Activated T-cell treated with anti-CD3 and anti-CD28 coated beads, Interleukin-2, amount 50 U/mL, for 4 hours (primary cell): Measurements from ENCODE around the gene ITPKB. TPM values are rescaled to one million over a fixed set of nuclear protein-coding genes. Genes with fewer than 3 reads are reported as not detected.
"Not testable (repeated sequence)": the region's sequence is repeated elsewhere in the genome, so short reads cannot be mapped to it uniquely, and the experiment has no call there.

Experiments used
- ATAC-seq, 2 donors: fragments of 200-7000 bp; cut with Tn5 transposase; one replicate each; pipeline ENCODE4 v1.10.0; 2021
- DNase-seq: peaks from one replicate; pipeline ENCODE4 v3.0.0-alpha.2; 2020
- H3K27me3 Mint-ChIP-seq: one replicate; pipeline ENCODE4 v1.8.0; 2021; ENCODE audit warnings: low read depth, mixed read lengths
- H3K36me3 Mint-ChIP-seq: one replicate; pipeline ENCODE4 v1.8.0; 2022; ENCODE audit warnings: mixed read lengths; ENCODE audit not compliant: insufficient read depth
- H3K4me1 Mint-ChIP-seq: one replicate; pipeline ENCODE4 v1.8.0; 2021; ENCODE audit warnings: low read depth, mixed read lengths
- H3K4me3 Mint-ChIP-seq: one replicate; pipeline ENCODE4 v1.8.0; 2021; ENCODE audit warnings: mild to moderate bottlenecking, moderate library complexity, mixed read lengths
- H3K9me3 Mint-ChIP-seq: one replicate; pipeline ENCODE4 v1.8.0; 2021; ENCODE audit warnings: mixed read lengths
- total RNA-seq, 3 donors: library from RNA; stranded (reverse); gene quantifications; one replicate each; pipeline ENCODE4 v1.2.1, GENCODE V29; 2021

Gene ITPKB
- total RNA-seq, 3 donors from 2014 or later = 26.2 to 28.3 (median 27.7) TPM

GRCh38 chr1:226730836-226731235 lies 8.2 kb downstream of the ITPKB start:
- peaks cover 31% of the 10 kb centered on the region for H3K36me3 Mint-ChIP-seq
- peak overlapping the region; percentile 95 for H3K4me3 Mint-ChIP-seq
- ATAC-seq (no peak), DNase-seq (no peak)
- no peaks in the 10 kb centered on the region for H3K9me3 Mint-ChIP-seq
- peaks cover 94% of the 10 kb centered on the region for H3K4me1 Mint-ChIP-seq
- no peaks in the 10 kb centered on the region for H3K27me3 Mint-ChIP-seq

GRCh38 chr1:226730071-226730470 lies 9.0 kb downstream of the ITPKB start:
- no peaks in the 10 kb centered on the region for H3K9me3 Mint-ChIP-seq
- ATAC-seq = no peak
- H3K36me3 Mint-ChIP-seq = peaks cover 38% of the 10 kb centered on the region
- H3K4me3 Mint-ChIP-seq = peak overlapping the region; percentile 95
- DNase-seq = no peak
- H3K4me1 Mint-ChIP-seq = peaks cover 94% of the 10 kb centered on the region
- no peaks in the 10 kb centered on the region for H3K27me3 Mint-ChIP-seq

- Mint-ChIP-seq H3K4me3 (peak overlapping the region; percentile 95), H3K4me1 (peaks cover 92% of the 10 kb centered on the region), H3K36me3 (peaks cover 37% of the 10 kb centered on the region), H3K27me3 (no peaks in the 10 kb centered on the region), H3K9me3 (no peaks in the 10 kb centered on the region)
- no peak for ATAC-seq
- DNase-seq = no peak
These were observed 10.6 kb downstream of the ITPKB start for GRCh38 chr1:226728448-226728847.

GRCh38 chr1:226725897-226726267 lies 13.2 kb downstream of the ITPKB start:
- no peaks in the 10 kb centered on the region for H3K9me3 Mint-ChIP-seq
- DNase-seq (no peak), ATAC-seq (no peak)
- H3K4me3 Mint-ChIP-seq = peak overlapping the region; percentile 65
- H3K4me1 Mint-ChIP-seq = peaks cover 89% of the 10 kb centered on the region
- no peaks in the 10 kb centered on the region for H3K27me3 Mint-ChIP-seq
- H3K36me3 Mint-ChIP-seq = peaks cover 26% of the 10 kb centered on the region

- H3K27me3 Mint-ChIP-seq = no peaks in the 10 kb centered on the region
- H3K36me3 Mint-ChIP-seq = peaks cover 16% of the 10 kb centered on the region
- no peak for DNase-seq
- no peaks in the 10 kb centered on the region for H3K9me3 Mint-ChIP-seq
- ATAC-seq = peak; percentile 10 to 20
- peak overlapping the region; percentile 70 for H3K4me3 Mint-ChIP-seq
- peaks cover 92% of the 10 kb centered on the region for H3K4me1 Mint-ChIP-seq
These were observed 15.2 kb downstream of the ITPKB start for GRCh38 chr1:226723657-226724532.

- ATAC-seq (peak in 1 of 2 donors; percentile 12), DNase-seq (no peak)
- H3K4me1 Mint-ChIP-seq = peaks cover 91% of the 10 kb centered on the region
- no peaks in the 10 kb centered on the region for H3K9me3 Mint-ChIP-seq
- H3K27me3 Mint-ChIP-seq = no peaks in the 10 kb centered on the region
- peaks cover 14% of the 10 kb centered on the region for H3K36me3 Mint-ChIP-seq
- peak overlapping the region; percentile 56 for H3K4me3 Mint-ChIP-seq
These were observed 16.0 kb downstream of the ITPKB start for GRCh38 chr1:226722901-226723656.

- ATAC-seq (no peak), DNase-seq (no peak)
- Mint-ChIP-seq H3K9me3 (no peaks in the 10 kb centered on the region), H3K4me1 (peaks cover 89% of the 10 kb centered on the region), H3K4me3 (peak overlapping the region; percentile 38), H3K27me3 (no peaks in the 10 kb centered on the region), H3K36me3 (peaks cover 14% of the 10 kb centered on the region)
These were observed 16.7 kb downstream of the ITPKB start for GRCh38 chr1:226722240-226722900.

GRCh38 chr1:226720574-226720973 lies 18.5 kb downstream of the ITPKB start:
- H3K27me3 Mint-ChIP-seq, H3K36me3 Mint-ChIP-seq, H3K9me3 Mint-ChIP-seq, ATAC-seq, DNase-seq, H3K4me3 Mint-ChIP-seq: not testable (repeated sequence)
- peaks cover 85% of the 10 kb centered on the region for H3K4me1 Mint-ChIP-seq

- H3K4me1 Mint-ChIP-seq = peaks cover 85% of the 10 kb centered on the region
- no peaks in the 10 kb centered on the region for H3K27me3 Mint-ChIP-seq
- no peak overlapping the region for H3K4me3 Mint-ChIP-seq
- ATAC-seq (no peak), DNase-seq (no peak)
- H3K36me3 Mint-ChIP-seq = peaks cover 5% of the 10 kb centered on the region
- H3K9me3 Mint-ChIP-seq = no peaks in the 10 kb centered on the region
These were observed 19.3 kb downstream of the ITPKB start for GRCh38 chr1:226719596-226720387.

- no peak for DNase-seq
- peaks cover 14% of the 10 kb centered on the region for H3K36me3 Mint-ChIP-seq
- H3K4me3 Mint-ChIP-seq = peak overlapping the region; percentile 19
- H3K9me3 Mint-ChIP-seq = peaks cover 5% of the 10 kb centered on the region
- H3K4me1 Mint-ChIP-seq = peaks cover 87% of the 10 kb centered on the region
- ATAC-seq = peak; percentile 39 to 46
- H3K27me3 Mint-ChIP-seq = no peaks in the 10 kb centered on the region
These were observed 21.7 kb downstream of the ITPKB start for GRCh38 chr1:226717256-226717909.

- Mint-ChIP-seq H3K36me3 (peaks cover 14% of the 10 kb centered on the region), H3K27me3 (no peaks in the 10 kb centered on the region), H3K4me3 (peak overlapping the region; percentile 2), H3K9me3 (peaks cover 5% of the 10 kb centered on the region), H3K4me1 (peaks cover 87% of the 10 kb centered on the region)
- ATAC-seq (no peak), DNase-seq (no peak)
These were observed 22.5 kb downstream of the ITPKB start for GRCh38 chr1:226716577-226716976.

- ATAC-seq (peak in 1 of 2 donors; percentile 18), DNase-seq (no peak)
- Mint-ChIP-seq H3K36me3 (peaks cover 17% of the 10 kb centered on the region), H3K27me3 (no peaks in the 10 kb centered on the region), H3K4me3 (no peak overlapping the region), H3K9me3 (peaks cover 5% of the 10 kb centered on the region), H3K4me1 (peaks cover 92% of the 10 kb centered on the region)
These were observed 24.9 kb downstream of the ITPKB start for GRCh38 chr1:226714148-226714547.

- peaks cover 5% of the 10 kb centered on the region for H3K9me3 Mint-ChIP-seq
- ATAC-seq (no peak), DNase-seq (no peak)
- no peaks in the 10 kb centered on the region for H3K27me3 Mint-ChIP-seq
- peaks cover 95% of the 10 kb centered on the region for H3K4me1 Mint-ChIP-seq
- H3K36me3 Mint-ChIP-seq = peaks cover 24% of the 10 kb centered on the region
- H3K4me3 Mint-ChIP-seq = peak overlapping the region; percentile 58
These were observed 26.2 kb downstream of the ITPKB start for GRCh38 chr1:226712742-226713419.
